ENCODE data around the gene P2RY11.
A peak's percentile ranks its signal among the peaks of the same experiment; 100 is the strongest.

Gene P2RY11, protein sequence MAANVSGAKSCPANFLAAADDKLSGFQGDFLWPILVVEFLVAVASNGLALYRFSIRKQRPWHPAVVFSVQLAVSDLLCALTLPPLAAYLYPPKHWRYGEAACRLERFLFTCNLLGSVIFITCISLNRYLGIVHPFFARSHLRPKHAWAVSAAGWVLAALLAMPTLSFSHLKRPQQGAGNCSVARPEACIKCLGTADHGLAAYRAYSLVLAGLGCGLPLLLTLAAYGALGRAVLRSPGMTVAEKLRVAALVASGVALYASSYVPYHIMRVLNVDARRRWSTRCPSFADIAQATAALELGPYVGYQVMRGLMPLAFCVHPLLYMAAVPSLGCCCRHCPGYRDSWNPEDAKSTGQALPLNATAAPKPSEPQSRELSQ

DNA sequence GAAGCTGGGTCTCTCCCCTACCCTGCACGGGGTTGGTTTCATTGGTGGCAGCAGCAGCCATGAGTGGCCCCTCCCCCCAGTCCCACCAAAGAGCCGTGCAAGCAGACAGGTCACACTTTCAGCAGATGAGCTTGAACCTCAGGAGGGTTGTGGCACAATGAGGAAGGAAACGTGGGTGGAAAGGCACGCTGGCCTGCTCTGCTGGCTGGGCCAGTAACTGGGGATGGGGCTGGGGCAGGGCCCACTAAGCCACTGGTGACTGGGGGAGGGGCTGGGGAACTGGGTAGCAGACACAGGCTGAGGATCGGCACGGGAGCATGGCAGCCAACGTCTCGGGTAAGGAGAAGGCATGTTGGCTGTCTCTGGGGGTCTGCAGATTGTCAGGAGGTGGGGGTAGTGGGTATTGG, at the start of gene P2RY11:
Gene P2RY11 (plus strand): TSS at position 289 of the 407 bp plus-strand sequence. CDS start 29 bp downstream, at position 318.
- no peak within 1 kb of the TSS for H3K4me2 ChIP-seq (ENCODE audit: low read depth, low read length)
- peaks cover 40% of the 10 kb centered on the region for H3K79me2 ChIP-seq (ENCODE audit: low read length)
- H3K9me2 ChIP-seq (replicated peaks; ENCODE audit: insufficient read depth, low read length), result no peaks in the 10 kb centered on the region
- H4K20me1 ChIP-seq (ENCODE audit: insufficient read depth, low read length), result no peaks in the 10 kb centered on the region
- H3K27ac ChIP-seq (ENCODE audit: low read length), result peak within 1 kb of the TSS; percentile 45; the same call in 1 of the 2 replicates
- DNase-seq, result no peak
- peaks cover 18% of the 10 kb centered on the region for H3K36me3 ChIP-seq (replicated peaks; ENCODE audit: insufficient read depth, low read length)
- H3K4me1 ChIP-seq (ENCODE audit: low read length), result peaks cover 33% of the 10 kb centered on the region
- peaks cover 37% of the 10 kb centered on the region for H3F3A ChIP-seq (ENCODE audit: insufficient read depth, low read length)
- TF ChIP-seq, protein P1, sequence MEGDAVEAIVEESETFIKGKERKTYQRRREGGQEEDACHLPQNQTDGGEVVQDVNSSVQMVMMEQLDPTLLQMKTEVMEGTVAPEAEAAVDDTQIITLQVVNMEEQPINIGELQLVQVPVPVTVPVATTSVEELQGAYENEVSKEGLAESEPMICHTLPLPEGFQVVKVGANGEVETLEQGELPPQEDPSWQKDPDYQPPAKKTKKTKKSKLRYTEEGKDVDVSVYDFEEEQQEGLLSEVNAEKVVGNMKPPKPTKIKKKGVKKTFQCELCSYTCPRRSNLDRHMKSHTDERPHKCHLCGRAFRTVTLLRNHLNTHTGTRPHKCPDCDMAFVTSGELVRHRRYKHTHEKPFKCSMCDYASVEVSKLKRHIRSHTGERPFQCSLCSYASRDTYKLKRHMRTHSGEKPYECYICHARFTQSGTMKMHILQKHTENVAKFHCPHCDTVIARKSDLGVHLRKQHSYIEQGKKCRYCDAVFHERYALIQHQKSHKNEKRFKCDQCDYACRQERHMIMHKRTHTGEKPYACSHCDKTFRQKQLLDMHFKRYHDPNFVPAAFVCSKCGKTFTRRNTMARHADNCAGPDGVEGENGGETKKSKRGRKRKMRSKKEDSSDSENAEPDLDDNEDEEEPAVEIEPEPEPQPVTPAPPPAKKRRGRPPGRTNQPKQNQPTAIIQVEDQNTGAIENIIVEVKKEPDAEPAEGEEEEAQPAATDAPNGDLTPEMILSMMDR (IDR thresholded peaks at IDR 0.05; ENCODE audit: low read length), result no peak
- no peak for TF ChIP-seq EZH2phosphoT487 (IDR thresholded peaks at IDR 0.05; ENCODE audit: low read length)
- TF ChIP-seq EZH2 (optimal IDR thresholded peaks at IDR 0.05; ENCODE audit: low read depth, low read length), result no peak
- no peaks in the 10 kb centered on the region for H3K27me3 ChIP-seq (replicated peaks; ENCODE audit: insufficient read depth, low read length)
- no peak within 1 kb of the TSS for H3K4me3 ChIP-seq (ENCODE audit: low read length)
- no peaks in the 10 kb centered on the region for H3K9me3 ChIP-seq (replicated peaks; ENCODE audit: insufficient read depth, low read length)
- H2AFZ ChIP-seq (ENCODE audit: low read length), result no peak within 1 kb of the TSS
- H3K9ac ChIP-seq (ENCODE audit: low read length), result no peak within 1 kb of the TSS

GRCh38 chr19:10061717-10062310, 49.7 kb upstream of the P2RY11 start:
- Histone ChIP-seq H3F3A (ENCODE audit: insufficient read depth, low read length) (no peaks in the 10 kb centered on the region), H2AFZ (ENCODE audit: low read length) (no peak overlapping the region), H3K9me2 (replicated peaks; ENCODE audit: insufficient read depth, low read length) (no peaks in the 10 kb centered on the region), H3K4me2 (ENCODE audit: low read depth, low read length) (no peak overlapping the region), H3K9me3 (replicated peaks; ENCODE audit: insufficient read depth, low read length) (no peaks in the 10 kb centered on the region), H3K79me2 (ENCODE audit: low read length) (no peaks in the 10 kb centered on the region), H3K4me1 (ENCODE audit: low read length) (no peaks in the 10 kb centered on the region), H3K9ac (ENCODE audit: low read length) (no peak overlapping the region), H4K20me1 (ENCODE audit: insufficient read depth, low read length) (no peaks in the 10 kb centered on the region), H3K27ac (ENCODE audit: low read length) (no peak overlapping the region), H3K27me3 (replicated peaks; ENCODE audit: insufficient read depth, low read length) (peaks cover 71% of the 10 kb centered on the region), H3K4me3 (ENCODE audit: low read length) (no peak overlapping the region), H3K36me3 (replicated peaks; ENCODE audit: insufficient read depth, low read length) (no peaks in the 10 kb centered on the region)
- DNase-seq, result no peak
- TF ChIP-seq, protein P1 (IDR thresholded peaks at IDR 0.05; ENCODE audit: low read length), result no peak
- TF ChIP-seq EZH2phosphoT487 (IDR thresholded peaks at IDR 0.05; ENCODE audit: low read length) (no peak), EZH2 (optimal IDR thresholded peaks at IDR 0.05; ENCODE audit: low read depth, low read length) (no peak)

GRCh38 chr19:10068205-10068604, 43.3 kb upstream of the P2RY11 start:
- H3K9me3 ChIP-seq (replicated peaks; ENCODE audit: insufficient read depth, low read length), result no peaks in the 10 kb centered on the region
- H2AFZ ChIP-seq (ENCODE audit: low read length), result no peak overlapping the region
- H4K20me1 ChIP-seq (ENCODE audit: insufficient read depth, low read length), result no peaks in the 10 kb centered on the region
- no peak overlapping the region for H3K9ac ChIP-seq (ENCODE audit: low read length)
- H3F3A ChIP-seq (ENCODE audit: insufficient read depth, low read length), result no peaks in the 10 kb centered on the region
- H3K4me1 ChIP-seq (ENCODE audit: low read length), result no peaks in the 10 kb centered on the region
- H3K4me2 ChIP-seq (ENCODE audit: low read depth, low read length), result no peak overlapping the region
- H3K79me2 ChIP-seq (ENCODE audit: low read length), result no peaks in the 10 kb centered on the region
- peaks cover 84% of the 10 kb centered on the region for H3K27me3 ChIP-seq (replicated peaks; ENCODE audit: insufficient read depth, low read length)
- no peak overlapping the region for H3K27ac ChIP-seq (ENCODE audit: low read length)
- TF ChIP-seq, protein P1 (IDR thresholded peaks at IDR 0.05; ENCODE audit: low read length), result no peak
- TF ChIP-seq EZH2phosphoT487 (IDR thresholded peaks at IDR 0.05; ENCODE audit: low read length) (no peak), EZH2 (optimal IDR thresholded peaks at IDR 0.05; ENCODE audit: low read depth, low read length) (no peak)
- no peaks in the 10 kb centered on the region for H3K9me2 ChIP-seq (replicated peaks; ENCODE audit: insufficient read depth, low read length)
- DNase-seq, result no peak
- no peak overlapping the region for H3K4me3 ChIP-seq (ENCODE audit: low read length)
- H3K36me3 ChIP-seq (replicated peaks; ENCODE audit: insufficient read depth, low read length), result no peaks in the 10 kb centered on the region
